GM19455 (cell line): ENCODE results near the gene SDHB.
"Not testable (repeated sequence)": the region's sequence is repeated elsewhere in the genome, so short reads cannot be mapped to it uniquely, and the experiment has no call there.

Experiments used
- ATAC-seq: cut with Tn5 transposase; IDR thresholded peaks from one replicate; pipeline ENCODE4 v1.9.1; 2021; ENCODE audit not compliant: unreplicated experiment

Gene SDHB

DNA sequence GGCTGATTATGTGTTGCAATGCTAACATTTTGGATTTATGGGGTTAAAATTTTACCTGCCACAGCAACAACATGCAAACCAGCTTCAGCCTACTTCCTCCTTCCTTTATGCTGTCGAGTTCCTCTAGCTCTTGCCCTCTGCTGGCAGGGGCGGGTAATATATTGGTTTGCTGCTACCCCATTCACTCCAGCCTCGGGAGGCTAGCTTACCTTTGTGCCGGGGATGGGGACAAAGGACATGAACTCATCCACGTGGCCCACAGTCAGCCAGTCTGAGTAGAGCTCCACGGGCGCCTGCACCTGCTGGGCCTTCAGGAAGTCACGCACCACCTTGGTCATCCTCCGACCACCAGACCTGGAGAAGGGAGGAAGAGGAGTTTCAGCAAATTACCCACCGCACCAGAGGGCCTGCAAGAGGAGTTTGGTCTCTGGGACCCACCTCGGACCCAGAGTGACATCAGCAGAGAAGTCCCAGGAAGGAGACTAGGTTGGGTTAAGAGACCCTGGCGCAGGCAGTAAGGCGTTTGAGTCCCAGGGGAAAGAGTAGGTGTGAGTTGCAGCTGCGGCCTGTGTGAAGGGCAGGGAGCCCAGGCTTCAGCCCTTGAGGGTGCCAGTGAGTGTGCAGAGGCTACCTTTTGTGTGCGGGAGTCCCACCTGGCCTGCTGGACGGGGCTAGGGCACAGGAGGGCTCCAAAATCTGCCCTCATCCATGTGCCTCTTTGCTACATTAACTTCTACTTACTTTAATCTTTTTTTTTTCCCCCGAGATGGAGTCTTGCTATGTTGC is 21.8 kb upstream of the SDHB start:
- no peak for ATAC-seq

DNA sequence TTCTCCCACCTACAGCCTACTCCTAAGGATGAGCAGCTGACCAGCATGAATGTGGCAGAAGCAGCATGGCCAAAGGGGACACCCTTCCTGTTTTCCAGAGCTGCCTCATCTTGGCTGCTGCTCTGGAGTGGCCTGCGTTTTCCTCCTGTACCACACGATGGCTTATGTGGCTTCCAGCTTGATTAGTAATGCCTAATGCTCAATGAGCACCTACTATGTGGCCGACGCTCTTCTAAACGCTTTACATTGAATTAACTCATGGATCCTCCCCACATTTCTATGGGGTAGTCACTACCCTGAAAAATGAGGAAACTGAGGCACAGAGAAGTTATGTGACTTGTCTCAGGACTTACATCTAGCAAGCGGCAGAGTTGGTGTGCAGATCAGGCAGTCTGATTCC is 18.0 kb upstream of the SDHB start:
- ATAC-seq, result no peak

DNA sequence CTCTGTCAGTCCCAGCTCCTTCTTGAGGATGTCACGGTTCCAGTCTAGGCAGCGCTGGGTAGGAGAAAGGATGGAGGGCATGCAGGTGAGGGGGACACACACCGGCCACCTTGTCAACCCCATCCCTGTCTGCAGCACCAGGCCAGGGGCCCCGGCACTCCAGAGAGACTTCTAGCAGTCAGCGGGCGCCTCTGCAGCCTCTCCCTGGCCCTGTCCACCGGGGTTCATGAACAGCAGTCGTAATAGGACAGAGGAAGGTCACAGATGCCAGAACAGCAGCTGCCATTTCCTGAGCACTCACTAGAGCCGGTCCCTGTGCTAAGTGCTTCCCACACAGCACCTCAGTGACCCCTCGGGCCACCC is 16.3 kb upstream of the SDHB start:
- ATAC-seq, result no peak

DNA sequence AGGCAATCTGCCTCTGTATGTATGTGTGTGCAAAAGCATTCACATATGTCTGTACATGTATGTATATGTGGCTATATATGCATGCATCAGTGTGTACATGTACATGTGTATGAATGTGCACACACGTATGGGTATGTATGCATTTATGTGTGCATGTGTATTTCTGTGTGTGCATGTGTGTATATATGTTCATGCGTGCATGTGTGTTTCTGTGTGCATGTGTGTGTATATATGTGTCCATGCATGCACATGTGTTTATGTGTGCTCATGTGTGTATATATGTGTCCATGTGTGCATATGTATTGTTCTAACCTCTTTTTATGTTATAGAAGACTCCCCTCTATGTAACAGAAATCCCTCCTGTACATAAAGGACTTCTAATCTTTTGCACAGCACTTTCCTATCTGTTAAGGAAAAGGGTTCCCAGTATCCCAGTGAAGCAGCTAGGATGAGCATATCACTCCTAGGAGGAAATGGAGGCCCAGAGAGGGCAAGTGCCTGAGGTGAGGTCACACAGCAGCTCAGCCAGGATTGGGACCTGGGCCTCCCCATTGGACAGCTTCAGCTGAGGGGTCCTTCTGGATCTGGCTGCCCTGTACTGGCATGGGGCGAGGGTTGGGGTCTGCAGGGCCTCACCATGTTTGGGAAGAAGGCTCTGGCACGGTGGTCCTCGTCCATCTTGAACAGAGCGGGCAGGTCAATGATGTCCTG is 15.8 kb upstream of the SDHB start:
- ATAC-seq, result no peak

GRCh38 chr1:17068789-17069188 is 15.0 kb upstream of the SDHB start:
- ATAC-seq, result no peak

DNA sequence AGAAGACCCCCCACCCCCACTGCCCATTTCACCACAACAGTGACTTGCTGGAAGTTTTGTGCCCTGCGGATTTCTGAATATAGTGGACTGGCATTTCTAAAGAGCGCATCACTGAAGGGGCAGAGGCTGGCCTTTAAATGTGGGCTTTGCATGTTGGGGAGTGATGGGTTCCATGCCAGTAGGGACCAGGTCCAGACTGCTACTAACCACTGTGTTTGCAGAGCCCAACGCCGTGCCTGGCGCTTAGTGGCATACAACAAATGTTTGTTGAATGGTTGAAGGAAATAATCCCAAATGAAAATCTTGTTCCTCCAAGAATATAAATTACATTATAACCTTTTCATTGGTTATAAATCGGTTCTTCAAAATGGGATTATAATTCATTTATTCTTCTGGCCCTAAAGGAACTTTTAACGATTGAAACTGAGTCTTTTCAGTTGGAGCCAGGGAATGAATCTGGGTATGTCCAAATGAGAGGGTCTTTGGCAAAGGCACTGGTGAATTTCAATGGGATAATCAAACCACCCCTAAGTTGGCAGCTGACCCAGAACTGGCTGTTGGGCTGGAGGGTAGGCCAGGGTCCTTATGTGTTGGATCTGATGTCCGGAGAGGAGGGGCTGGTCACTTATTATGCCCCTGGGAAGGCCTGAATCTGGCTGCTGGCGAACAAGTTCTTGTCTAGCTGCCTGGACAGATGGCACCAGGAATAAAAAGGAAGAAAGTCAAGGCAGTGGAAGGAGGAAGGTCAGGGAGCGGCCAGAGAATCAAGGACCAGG is 13.8 kb upstream of the SDHB start:
- ATAC-seq, result no peak

DNA sequence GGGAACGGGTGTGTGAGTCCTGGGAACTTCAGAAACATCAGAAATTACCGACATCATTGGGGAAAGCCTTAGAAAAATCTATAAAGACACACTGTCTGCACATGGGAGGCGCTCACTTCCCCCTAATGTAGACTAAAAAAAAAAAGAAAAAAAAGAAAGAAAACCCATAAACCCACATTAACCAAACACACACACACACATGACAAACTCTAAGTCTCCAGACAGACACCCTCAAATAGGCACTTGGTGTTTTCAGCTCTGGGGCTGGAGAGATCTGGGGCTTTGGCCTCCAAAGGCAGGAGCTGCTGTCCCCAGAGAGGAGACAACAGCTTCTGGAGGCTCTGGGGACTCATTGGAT is 13.2 kb upstream of the SDHB start:
- no peak for ATAC-seq

DNA sequence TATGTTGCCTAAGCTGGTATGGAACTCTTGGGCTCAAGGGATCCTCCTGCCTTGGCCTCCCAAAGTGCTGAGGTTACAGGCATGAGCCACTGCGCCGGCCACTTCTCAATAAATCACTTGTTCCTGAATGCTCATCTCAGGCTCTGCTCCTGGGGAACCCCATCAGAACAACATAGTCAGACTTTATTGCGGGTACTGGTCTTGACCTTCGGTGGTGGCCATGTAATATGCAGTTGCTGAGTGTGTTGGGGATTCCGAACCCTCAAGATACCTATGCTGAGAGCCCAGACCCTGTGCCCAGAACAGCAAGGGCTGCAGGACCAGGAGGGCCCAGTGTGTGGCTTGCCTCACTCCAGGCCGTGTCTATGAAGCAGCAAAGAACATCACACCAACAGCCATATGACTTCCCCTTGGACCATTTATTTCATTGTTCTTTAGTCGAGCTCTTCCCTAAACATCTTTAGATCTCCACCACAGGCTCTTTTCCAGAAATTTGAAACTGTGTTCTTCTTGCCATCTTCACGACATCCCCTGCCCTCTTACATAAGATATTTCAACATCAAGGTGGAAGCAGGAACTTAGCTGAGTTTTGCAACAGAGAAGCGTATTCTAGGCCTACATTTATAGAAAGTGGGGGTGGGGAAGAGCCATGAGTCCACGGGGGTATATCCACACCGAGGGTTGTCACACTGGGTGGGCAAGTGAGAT is 12.7 kb upstream of the SDHB start:
- no peak for ATAC-seq

GRCh38 chr1:17065666-17066065 is 11.8 kb upstream of the SDHB start:
- ATAC-seq, result no peak

- not testable (repeated sequence) for ATAC-seq
These were observed 8.9 kb upstream of the SDHB start for GRCh38 chr1:17062751-17063150.

DNA sequence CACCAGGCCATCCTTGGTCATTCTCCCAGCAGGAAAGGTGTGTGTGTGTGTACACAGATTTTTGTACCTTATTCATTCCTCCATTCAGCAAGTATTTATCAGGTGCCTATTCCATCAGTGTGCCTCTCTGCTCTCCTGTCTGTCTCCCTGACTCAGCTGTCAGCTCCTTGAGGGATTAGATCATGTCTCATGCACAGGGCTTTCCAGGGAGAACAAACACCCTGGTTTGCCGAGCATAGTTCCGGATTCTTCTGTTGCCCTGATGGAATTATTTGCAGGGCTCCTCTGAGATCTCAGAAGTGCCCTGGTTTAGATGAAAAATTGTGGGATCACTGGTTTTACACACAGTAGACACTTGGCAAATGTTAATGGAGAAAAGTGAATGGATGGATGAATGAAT is 8.1 kb upstream of the SDHB start:
- no peak for ATAC-seq

GRCh38 chr1:17061486-17061885 is 7.7 kb upstream of the SDHB start:
- no peak for ATAC-seq

- ATAC-seq, result no peak
These were observed 6.5 kb upstream of the SDHB start for GRCh38 chr1:17060306-17060749.

DNA sequence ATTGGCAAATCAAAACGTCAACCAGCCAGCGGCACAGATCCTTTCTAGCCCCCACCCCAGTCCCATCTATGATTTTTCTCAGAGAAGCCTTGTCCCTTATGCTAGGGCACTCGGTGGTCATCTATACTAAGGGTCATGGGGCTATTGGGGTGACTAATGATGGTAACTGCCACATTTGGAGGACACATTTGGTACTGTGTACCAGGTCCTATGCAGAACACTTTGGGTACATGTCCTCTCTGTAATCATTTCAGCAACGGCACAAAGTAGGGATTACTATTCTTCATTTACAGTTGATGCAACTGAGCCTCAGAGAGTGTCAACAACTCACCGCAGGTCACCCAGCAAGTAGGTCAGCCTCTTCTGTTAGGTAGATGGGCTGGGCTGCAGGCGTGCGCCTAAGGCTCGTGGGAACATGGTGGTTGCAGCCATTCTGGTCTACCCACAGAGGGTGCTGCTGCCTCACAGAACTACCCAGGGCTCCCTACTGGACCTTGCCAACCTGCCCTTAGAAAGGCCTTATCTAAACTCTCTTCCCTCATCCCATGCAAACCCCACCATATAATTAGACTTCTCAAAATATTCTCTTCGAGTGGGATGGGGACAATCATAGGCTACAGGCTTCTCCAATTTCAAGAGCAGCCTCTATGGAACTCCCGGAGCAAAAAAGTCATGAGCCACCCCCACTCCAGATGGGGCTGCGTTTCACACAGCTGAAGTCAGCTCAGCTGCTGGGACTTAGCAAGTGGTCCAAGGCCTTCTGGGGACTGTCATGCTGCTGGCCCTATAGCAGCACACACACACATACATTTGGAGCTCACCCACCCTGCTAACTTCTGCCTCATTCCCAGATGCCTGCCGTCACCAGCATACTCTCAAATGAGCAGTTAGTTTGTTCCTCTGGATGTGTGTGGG is 5.8 kb upstream of the SDHB start:
- no peak for ATAC-seq

DNA sequence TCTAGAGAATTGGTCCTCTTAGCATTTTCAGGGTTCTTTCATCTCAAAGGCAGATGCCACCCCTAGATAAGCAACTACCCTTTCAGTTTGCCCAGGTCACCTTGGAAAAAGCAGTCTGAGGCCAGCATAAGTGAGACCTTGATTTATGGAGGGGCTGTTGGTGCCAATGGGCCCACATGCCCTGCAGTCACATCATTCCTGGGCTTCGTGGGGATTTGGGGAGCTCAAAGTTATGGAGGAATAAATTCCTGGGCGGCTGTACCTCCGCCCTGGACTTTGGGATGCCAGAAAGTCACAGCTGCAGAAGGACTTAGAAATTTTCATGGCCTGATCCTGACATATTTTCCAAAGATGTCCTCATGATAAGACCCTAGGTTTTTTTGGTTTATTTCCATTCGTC is 2.7 kb upstream of the SDHB start:
- no peak for ATAC-seq

- no peak for ATAC-seq
These were observed 2.0 kb upstream of the SDHB start for GRCh38 chr1:17055801-17056200.

DNA sequence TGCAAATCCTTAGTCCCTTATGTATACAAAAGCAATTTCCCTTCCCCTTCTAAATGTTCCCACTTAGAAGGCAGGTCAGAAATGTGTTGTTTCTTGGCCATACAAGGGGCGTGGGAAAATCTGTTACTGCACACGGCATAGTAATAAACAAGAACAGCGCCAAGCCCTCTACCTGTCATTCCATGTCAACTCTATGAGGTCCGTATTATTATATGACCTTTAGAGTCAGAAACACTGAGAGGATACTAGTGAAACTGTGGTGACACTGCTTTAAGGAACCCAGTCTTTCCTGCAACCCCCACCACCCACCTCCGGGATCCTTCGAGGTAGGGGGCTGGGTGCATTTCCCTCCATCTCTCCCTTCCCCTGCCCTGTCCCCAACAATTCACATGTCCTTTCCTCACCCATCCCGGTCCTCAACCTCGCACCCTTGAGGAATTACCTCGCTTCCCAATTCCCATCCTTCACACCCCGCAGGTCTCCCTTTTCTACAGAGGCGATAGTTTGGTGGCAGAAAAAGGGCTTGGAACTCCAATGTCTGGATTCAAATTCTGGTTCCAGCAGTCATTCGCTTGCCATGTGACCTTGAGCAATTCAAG is 647 bp downstream of the SDHB start:
- ATAC-seq, result no peak

- ATAC-seq, result no peak
These were observed 1.2 kb downstream of the SDHB start for GRCh38 chr1:17052641-17053040.

DNA sequence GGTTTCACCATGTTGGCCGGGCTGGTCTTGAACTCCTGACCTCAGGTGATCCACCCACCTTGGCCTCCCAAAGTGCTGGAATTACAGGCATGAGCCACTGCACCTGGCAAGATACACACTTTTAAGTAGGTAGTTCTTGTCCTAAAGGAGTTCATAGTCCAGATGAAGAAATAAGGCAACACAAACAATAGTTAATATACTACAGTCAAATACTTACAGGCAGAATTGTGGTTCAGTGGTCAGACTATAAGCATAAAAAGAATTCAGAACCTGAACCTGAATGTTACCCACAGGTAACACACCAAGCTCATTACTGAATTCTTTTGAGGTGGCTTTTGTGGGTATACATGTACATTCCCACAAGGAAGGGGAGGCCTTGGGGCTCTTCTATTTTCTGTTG is 1.8 kb downstream of the SDHB start:
- no peak for ATAC-seq

DNA sequence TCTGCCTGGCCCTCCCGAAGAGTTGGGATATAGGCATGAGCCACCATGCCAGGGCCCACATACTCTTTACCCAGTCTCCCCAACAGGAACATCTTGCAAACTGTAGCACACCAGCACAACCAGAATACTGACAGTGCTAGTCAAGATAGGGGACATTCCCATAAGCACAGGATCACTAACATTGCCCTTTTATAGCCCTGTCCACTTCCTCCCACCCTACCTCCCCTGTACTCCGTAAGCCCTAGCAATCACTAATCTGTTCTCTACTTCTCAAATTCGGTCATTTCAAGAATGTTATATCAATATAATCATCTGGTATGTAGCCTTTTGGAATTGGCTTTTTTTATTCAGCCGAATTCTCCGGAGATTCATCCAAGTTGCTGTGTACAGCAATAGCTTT is 5.9 kb downstream of the SDHB start:
- no peak for ATAC-seq
